Glomerular endothelial cell (primary cell): Measurements from ENCODE around the gene PAWR. TPM values are rescaled to one million over a fixed set of nuclear protein-coding genes. Genes with fewer than 3 reads are reported as not detected.

Experiments used
- DNase-seq: peaks from one replicate; pipeline ENCODE4 v3.0.0-alpha.2; 2011; ENCODE audit warnings: low read depth, low spot score; ENCODE audit errors: extremely low read depth
- total RNA-seq: library from RNA; depleted of rRNA; stranded (reverse); fragments of >200 nt; gene quantifications from 2 replicates; pipeline ENCODE4 v1.2.3, GENCODE V29; 2015

Gene PAWR, protein sequence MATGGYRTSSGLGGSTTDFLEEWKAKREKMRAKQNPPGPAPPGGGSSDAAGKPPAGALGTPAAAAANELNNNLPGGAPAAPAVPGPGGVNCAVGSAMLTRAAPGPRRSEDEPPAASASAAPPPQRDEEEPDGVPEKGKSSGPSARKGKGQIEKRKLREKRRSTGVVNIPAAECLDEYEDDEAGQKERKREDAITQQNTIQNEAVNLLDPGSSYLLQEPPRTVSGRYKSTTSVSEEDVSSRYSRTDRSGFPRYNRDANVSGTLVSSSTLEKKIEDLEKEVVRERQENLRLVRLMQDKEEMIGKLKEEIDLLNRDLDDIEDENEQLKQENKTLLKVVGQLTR
- total RNA-seq = 28.2 and 65.0 TPM in 2 replicates

DNA sequence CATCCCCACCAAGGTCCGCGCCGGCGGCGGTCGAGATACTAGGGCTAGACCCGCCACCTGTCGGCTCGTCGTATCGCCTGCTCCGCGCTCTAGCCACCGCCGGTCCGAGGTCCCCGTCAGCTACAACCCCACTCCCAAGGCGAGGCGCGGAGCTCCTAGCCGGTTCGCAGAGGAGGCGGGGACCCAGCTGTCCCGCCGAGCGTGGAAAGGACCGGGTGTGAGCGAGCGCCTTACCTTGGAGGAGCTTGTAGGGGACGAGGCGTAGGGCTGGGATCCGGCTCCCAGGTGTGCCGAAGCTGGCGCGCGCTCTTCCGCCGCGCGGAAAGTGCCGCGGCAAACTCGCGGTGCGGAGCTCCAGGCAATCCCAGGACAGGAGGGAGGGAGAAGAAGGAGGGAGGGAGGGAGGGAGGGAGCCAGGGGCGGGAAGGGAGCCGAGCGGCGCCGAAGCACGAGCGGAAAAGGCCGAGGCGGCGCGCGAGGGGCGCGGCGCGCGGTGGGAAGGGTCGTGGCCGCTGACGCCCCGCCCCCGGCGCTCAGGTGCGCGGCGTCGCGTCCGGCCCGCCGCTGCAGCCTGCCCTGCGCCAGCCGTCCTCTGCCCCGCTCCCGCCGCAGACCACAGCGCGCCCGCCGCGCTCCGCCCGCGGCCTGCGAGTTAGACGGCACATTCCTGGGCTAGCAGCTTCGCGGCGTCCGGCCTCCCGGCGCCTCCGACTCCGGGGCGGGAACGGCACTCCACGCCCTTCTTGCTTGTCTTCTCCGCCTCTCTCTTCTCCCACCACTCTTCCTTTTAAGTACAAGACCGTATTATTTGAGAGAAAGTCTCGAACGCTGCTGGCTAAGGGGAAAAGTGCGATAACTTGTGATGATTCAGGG is at the start of gene PAWR:
Gene PAWR, minus strand, starts transcription at position 327 of the 873 bp plus-strand sequence. CDS start 720 bp downstream, outside the sequence.
- DNase-seq = no peak

DNA sequence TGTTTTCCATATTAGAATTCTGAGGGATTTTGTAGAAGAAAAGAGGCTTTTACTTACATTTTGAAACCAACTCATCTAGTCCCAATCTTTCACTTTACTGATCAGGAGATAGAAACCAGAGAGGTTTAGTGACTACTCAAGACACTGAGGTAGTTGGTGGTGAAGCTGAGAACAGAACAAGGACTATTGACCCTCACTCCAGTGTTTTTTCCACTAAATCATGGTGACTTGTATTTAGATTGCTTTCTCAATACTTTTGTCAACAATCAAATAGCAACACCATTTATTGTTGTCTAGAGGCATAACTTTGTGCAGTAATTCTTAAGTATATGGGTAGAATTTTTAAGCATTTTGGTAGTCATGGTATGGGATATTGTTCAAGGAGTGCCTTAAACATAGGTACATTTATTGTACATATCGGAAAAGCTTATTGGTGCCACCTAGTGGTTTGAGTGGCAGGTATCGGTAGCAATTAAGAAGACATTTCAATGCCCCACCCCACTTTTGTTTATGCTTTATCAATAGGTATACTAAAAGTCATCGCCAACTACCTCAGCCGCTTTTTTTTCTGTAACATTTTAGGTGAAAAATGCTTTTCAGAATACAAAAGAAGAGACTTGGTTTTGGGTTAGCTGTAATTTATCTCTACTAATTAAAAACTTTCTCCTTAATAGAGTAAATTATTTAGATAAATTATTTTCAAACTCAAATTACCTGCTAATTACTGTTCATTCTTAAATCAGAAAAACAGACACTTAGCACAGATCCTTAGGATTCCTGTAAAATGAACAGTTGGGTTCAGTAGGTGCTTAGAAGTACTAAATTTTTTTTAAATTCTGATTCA is 47.3 kb upstream of the PAWR start:
- DNase-seq = peak; percentile 45

DNA sequence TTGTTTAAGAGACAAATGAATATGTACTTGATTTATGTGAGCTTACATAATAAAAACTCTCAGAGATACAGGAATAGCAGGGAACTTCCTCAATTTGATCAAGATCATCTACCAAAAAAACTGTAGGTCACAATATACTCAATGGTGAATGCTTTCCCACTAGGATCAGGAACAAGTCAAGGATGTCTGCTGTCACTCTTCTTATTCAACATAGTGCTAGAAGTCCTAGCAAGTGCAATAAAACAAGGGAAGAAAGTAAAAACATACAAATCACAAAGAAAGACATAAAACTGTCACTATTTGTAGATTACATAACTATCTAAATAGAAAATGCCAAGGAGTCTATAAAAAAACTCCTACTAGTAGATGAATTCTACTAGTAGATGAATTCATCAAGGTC is 41.9 kb upstream of the PAWR start:
- DNase-seq = no peak

DNA sequence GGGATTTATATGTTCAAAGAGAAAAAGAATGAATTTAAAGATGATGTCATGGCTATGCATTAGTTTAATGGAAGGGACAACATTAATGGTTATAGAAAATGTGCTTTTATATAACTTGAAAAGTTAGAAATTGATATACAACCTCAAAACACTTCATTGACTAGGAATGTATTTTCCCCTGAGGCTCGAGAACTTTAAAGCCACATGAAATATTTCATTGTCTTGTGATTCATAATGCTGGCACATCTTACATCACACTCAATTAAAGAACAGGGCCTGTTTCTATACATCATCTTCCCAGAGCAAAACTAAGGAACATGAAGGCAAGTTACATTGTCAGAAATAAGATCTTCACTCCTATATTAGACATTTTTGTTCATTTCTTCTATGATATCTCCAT is 35.2 kb upstream of the PAWR start:
- DNase-seq = no peak

DNA sequence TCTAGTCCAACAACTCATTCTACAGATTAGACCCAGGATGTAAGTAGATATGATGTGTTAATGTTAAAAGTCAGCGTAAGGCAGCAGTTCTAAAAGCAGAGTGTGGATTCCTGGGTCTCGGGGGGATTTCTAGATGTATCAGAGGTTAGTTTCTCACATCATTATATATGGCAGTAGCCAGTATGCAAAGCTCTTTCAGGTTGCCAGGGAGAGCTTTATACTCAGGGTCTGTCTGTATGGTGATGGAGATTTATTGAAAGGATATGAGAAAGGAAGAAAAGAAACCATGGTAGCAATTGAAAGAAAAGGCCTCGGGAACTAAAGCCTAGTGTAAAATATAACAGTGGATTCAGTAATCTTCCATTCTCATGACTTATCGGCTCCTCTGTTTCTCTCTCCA is 26.2 kb upstream of the PAWR start:
- no peak for DNase-seq

DNA sequence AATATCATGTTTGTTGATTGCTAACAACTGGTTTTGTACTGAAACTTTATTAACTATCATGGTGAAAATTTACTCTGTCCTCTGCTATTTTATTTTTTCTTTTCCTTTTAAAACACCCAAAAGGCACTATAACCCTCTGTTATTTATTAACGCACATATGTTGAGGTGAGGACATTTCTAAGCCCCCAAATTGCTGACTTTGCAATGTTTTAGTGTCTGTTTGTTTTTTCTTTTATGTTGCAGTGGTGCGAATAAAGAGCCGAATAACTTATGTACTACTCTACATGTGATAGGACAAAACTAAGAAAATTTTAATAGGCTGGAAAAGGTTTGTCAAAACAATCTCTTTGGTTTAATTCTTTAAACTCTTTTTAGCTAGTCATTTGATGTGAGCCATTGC is 24.5 kb upstream of the PAWR start:
- DNase-seq = no peak

DNA sequence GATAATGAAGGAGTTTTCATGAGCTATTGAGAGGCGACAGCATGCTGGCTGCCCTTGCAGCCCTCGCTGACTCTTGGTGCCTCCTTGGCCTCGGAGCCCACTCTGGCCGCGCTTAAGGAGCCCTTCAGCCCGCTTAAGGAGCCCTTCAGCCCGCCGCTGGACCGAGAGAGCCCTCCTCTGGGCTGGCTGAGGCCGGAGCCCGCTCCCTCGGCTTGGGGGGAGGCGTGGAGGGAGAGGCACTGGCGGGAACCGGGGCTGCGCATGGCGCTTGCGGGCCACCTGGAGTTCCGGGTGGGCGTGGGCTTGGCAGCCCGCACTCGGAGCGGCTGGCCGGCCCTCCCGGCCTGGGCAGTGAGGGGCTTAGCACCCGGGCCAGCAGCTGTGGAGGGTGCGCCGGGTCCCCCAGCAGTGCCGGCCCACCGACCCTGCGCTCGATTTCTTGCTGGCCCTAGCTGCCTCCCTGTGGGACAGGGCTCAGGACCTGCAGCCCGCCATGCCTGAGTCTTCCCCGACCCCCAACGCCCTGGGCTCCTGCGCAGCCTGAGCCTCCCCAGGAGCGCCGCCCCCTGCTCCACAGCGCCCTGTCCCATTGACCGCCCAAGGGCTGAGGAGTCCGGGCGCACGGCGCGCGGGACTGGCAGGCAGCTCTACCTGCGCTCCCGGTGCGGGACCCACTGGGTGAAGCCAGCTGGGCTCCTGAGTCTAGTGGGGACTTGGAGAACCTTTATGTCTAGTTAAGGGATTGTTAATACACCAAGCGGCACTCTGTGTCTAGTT is 20.1 kb upstream of the PAWR start:
- DNase-seq = no peak

DNA sequence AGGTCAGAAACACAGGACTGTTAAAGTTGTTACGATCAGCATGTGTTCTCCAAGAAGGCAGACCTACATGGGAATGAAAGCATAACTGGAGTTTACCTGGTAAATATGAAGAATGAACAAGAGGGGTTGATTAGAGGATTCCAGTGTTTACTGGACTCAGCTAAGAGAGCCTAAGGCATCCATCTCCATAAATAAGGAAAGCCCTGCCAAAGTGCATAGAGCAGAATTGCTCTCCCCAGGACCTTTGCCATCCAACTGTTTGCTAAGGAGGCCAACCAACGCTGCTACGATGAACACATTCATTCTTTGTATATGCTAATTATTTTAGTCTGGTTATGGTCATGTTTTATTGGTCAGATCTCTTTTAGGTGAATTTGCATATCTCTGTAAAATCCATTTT is 17.1 kb upstream of the PAWR start:
- no peak for DNase-seq

DNA sequence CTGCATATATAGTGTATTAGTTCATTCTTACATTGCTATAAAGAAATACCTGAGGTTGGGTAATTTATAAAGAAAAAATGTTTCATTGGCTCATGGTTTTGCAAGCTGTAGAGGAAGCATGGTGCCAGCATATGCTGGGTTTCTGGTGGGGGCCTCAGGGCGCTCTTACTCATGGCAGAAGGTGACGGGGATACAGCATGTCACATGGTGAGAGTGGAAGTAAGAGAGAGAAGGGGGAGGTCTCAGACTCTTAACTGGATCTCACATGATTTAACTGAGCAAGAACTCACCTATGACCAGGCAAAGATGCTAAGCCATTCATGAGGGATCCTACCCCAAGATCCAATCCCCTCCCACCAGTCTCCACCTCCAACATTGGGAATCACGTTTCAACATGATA is 15.9 kb upstream of the PAWR start:
- DNase-seq = no peak

DNA sequence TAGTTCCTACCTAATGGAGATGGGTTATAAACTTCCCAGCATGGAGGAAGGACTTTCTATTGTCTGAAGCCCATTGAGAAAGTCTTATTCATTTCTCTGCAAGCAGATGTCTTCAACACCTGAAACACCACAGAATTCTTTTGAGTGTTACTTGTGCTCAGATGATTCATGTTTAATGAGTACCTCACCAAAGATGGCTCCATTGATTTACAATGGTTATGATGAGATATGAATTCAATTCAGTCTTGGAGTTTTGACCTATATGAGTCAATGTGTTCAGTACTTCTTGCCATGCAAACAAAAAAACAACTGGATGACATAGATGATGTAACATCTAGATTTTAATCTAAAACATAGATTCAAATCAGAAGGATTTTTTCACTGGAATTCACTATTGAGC is 15.4 kb upstream of the PAWR start:
- no peak for DNase-seq

DNA sequence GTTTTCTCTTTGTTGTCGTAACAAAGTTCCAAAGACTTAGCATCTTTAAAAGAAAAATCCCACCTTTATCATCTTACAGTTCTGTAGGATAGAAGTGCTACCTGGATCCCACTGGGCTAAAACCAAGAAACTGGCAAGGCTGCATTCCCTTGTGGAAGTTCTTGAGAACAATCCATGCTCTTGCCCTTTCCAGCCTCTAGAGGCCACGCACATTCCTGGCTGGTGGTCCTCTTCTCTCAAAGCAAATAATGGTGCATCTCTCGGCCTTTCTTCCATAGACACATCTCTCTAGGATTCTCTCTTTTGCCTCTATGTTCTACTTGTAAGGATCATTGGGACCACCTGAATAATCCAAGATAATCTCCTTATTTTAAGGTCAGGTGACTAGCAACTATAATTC is 8.2 kb upstream of the PAWR start:
- DNase-seq = no peak

DNA sequence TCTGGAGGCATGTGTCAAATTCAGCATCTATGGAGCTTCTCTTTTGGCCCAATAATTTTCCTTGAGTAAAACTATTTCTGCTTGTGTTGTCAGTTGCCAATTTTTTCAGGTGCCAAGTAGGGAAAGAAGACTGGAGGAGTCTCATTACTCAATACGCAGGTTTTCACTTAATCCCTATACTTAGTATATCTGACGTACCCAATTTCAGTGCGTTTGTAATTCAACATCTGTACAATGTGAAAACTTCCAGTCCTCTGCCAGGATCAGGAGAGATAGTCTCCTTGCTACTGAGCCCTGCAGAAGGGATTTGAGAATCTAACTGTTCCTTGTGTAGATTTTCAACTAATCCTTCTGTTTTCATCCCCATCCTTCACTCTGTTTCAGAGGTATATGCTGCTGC is 5.7 kb upstream of the PAWR start:
- no peak for DNase-seq

DNA sequence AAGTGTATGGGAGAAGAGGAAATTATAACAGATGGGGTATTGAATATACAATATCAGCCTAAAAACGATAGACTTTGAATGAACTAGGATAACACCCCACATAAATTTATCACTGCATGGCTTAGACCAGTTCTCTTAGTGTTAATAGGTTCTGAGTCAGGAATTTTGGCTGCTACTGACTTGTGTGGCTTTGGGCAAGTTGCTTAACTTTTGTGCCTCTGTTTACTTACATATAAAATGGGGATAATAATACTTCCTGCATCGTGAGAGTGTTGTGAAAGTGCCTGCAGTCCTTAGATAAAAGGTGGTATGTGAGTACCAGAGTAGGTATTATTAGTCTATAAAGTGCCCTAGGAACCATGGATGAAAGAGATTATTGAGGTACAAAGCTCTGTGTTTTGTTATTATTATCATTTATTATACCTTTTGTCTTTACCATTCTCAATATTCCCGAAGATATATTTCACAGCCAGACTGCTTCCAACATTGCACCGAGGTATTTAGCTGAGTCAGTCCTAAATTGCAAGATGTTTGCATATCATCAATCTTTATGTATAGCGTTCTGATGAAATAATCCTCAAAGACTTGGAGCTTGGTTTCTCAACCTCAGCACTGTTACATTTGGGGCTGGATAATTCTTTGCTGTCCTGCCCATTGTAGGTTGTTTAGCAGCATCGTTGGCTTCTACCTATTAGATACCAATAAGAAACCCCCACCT is 2.3 kb upstream of the PAWR start:
- no peak for DNase-seq

DNA sequence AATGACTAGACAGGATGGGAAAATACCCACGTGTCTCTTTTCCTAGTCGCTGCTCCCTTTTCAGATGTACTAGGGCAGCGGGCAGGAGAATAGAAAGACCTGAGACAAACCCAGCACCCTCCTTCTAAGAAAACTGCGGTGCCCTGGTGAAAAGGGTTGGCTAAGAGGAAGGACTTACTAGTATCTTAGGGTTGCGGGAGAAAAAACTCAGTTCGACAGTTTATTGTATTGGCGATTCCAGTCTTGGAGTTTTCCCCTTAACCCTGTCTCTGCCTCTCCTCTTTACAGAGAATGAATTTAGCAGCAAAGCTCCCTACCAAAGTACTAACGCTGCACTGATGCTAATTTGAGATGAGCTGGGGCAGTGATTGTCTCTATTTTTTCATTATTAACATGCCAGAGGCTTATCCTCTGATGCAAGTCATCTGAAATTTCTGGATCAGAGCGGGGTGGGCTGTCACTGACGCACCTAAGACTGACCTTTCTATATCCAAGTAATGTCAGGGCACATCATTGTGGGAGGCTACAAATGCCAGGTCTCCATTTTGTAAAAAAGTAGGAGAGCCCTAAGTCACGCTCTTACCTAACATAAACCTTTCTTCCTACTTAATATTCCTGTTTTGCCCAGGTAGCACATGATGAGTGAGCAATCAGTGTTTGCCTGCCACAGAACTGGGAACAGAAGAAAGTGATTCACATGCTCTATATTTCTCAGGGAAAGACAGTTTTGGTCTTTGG is 916 bp upstream of the PAWR start:
- peak; percentile 44 for DNase-seq

DNA sequence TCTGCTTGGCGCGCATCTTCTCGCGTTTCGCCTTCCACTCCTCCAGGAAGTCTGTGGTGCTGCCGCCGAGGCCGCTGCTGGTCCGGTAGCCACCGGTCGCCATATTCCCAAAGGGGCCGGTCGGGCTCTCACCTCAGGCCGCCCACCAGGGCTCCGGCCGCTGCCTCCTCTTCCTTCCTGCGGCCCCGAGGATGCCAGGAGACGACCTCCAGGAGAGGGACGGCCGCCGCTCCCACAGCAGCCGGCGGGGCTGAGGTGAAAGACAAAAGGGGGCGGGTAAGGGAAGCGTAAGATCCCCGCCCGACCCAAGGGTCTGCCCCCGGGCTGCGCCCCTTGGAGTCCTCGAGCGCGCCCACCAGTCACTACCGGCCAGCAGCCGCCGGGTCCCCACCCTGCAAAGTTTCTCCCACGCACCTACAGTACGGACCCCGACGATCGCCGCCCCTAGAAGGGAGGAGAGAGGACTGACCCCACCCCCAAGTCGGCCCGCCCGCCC is 574 bp downstream of the PAWR start:
- no peak for DNase-seq

DNA sequence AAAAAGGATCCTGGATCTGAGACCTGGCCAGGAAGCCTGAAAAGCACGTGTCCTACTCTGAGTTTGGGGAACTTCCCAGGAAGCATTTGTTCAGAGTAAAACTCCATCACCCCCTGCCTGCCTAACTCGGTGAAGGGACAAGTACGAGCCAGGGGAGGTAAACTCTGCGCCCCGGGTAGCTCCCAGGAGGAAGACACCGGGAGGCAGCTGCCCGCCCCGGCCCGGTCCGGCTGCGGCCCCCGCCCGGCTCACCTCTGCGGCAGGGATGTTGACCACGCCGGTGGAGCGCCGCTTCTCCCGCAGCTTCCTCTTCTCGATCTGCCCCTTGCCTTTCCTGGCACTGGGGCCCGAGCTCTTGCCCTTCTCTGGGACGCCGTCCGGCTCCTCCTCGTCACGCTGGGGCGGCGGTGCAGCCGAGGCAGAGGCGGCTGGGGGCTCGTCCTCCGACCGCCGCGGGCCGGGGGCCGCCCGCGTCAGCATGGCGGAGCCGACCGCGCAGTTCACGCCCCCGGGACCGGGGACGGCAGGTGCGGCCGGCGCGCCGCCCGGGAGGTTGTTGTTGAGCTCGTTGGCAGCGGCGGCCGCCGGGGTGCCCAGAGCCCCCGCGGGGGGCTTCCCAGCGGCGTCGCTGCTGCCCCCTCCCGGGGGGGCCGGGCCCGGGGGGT is 1.2 kb downstream of the PAWR start:
- no peak for DNase-seq

DNA sequence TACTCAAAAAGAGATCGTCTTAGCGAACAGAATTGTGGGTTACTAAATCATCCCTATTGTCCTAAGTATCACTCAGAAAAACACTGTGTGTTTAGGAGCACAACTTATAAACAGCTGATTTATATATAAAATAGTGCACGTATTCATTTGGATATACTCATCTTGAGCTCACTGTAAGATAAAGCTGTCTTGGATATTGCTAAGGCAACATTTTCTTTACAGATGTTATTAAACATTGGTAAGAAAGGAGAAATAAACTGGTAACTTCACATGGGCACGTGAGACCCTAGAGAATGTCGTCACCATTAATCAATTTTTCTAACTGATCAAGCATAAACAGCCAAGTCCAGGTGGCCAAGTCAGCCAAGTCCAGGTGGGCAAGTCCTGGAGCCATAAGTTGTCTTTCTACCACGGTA is 1.7 kb downstream of the PAWR start:
- no peak for DNase-seq

DNA sequence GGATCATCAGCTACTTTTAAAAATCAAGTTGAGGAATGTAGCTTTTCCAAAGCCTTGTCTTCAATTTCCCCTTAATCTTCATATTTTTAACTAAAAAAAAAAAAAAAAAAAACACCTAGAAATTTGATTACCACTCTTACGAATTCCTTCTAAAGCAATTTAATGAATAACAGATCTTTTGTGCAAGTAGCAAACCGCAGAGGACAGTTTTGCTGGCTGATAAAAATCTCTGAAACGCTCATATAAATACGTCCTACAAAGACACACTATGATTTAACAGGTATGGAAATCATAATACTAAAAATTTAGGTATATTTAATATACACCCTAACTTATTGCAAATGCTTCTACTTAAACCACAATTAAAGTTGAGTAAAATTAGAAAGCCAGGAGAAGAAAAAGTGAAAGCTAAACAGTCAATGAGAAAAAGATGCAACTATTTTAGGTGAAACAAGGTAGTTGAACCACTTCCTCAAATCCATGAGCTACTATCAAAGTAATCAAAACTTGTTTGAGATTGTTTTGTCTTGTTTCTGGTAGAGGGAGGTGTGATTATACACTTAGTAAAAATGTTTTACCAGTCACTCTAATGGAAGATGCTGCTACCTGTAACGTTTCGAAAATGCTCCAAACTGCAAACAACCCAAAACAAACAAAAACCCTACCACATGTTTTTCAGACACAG is 2.2 kb downstream of the PAWR start:
- DNase-seq = no peak
